HG02588 (cell line): ENCODE results near the gene DYNC1LI2.

ENCODE experiments used
- ATAC-seq: cut with Tn5 transposase; IDR thresholded peaks from one replicate; pipeline ENCODE4 v1.9.1; 2021; ENCODE audit warnings: mild to moderate bottlenecking, moderate library complexity; ENCODE audit not compliant: unreplicated experiment

DYNC1LI2 gene

GRCh38 chr16:66740533-66740932 is 10.9 kb downstream of the DYNC1LI2 start:
- ATAC-seq, result no peak

- ATAC-seq, result no peak
These were observed 11.4 kb downstream of the DYNC1LI2 start for GRCh38 chr16:66740010-66740409.

- no peak for ATAC-seq
These were observed 15.5 kb downstream of the DYNC1LI2 start for GRCh38 chr16:66735891-66736290.

- ATAC-seq, result no peak
These were observed 20.3 kb downstream of the DYNC1LI2 start for GRCh38 chr16:66731101-66731500.

GRCh38 chr16:66728804-66729203 is 22.6 kb downstream of the DYNC1LI2 start:
- no peak for ATAC-seq

GRCh38 chr16:66728117-66728787 is 23.2 kb downstream of the DYNC1LI2 start:
- ATAC-seq, result no peak

- ATAC-seq, result no peak
These were observed 30.6 kb downstream of the DYNC1LI2 start for GRCh38 chr16:66720766-66721165.

- no peak for ATAC-seq
These were observed 32.2 kb downstream of the DYNC1LI2 start for GRCh38 chr16:66719246-66719645.

- ATAC-seq, result no peak
These were observed 33.6 kb downstream of the DYNC1LI2 start for GRCh38 chr16:66717776-66718175.

- ATAC-seq, result no peak
These were observed 34.2 kb downstream of the DYNC1LI2 start for GRCh38 chr16:66717112-66717675.

- ATAC-seq, result no peak
These were observed 36.6 kb downstream of the DYNC1LI2 start for GRCh38 chr16:66714654-66715307.

GRCh38 chr16:66714062-66714461 is 37.3 kb downstream of the DYNC1LI2 start:
- ATAC-seq, result no peak

GRCh38 chr16:66713076-66713475 is 38.3 kb downstream of the DYNC1LI2 start:
- ATAC-seq, result no peak

GRCh38 chr16:66712512-66712911 is 38.9 kb downstream of the DYNC1LI2 start:
- no peak for ATAC-seq

GRCh38 chr16:66711581-66711980 is 39.8 kb downstream of the DYNC1LI2 start:
- ATAC-seq, result no peak

GRCh38 chr16:66706506-66706880 is 44.9 kb downstream of the DYNC1LI2 start:
- no peak for ATAC-seq

- ATAC-seq, result no peak
These were observed 45.5 kb downstream of the DYNC1LI2 start for GRCh38 chr16:66705790-66706505.

- ATAC-seq, result no peak
These were observed 47.8 kb downstream of the DYNC1LI2 start for GRCh38 chr16:66703406-66704215.

GRCh38 chr16:66701516-66701915 is 49.9 kb downstream of the DYNC1LI2 start:
- no peak for ATAC-seq

GRCh38 chr16:66701026-66701425 is 50.4 kb downstream of the DYNC1LI2 start:
- ATAC-seq, result no peak

GRCh38 chr16:66699898-66700297 is 51.5 kb downstream of the DYNC1LI2 start:
- ATAC-seq, result no peak
